ENCODE results near the gene PTPRJ.
A peak's percentile ranks its signal among the peaks of the same experiment; 100 is the strongest.

PTPRJ gene

GRCh38 chr11:47998345-47998732 lies 18.0 kb downstream of the PTPRJ start:
- DNase-seq, result no peak

GRCh38 chr11:47998733-47999359 lies 18.5 kb downstream of the PTPRJ start:
- DNase-seq, result peak; percentile 1

- peak; percentile 32 for DNase-seq
These were observed 20.1 kb downstream of the PTPRJ start for GRCh38 chr11:48000432-48000831.

GRCh38 chr11:48001438-48002021 lies 21.2 kb downstream of the PTPRJ start:
- peak; percentile 11 for DNase-seq

GRCh38 chr11:48002561-48002960 lies 22.2 kb downstream of the PTPRJ start:
- DNase-seq, result no peak

GRCh38 chr11:48003926-48004325 lies 23.6 kb downstream of the PTPRJ start:
- no peak for DNase-seq

GRCh38 chr11:48004456-48004855 lies 24.1 kb downstream of the PTPRJ start:
- peak; percentile 3 for DNase-seq

GRCh38 chr11:48005136-48005535 lies 24.8 kb downstream of the PTPRJ start:
- DNase-seq, result peak; percentile 3

- DNase-seq, result peak; percentile 76
These were observed 25.5 kb downstream of the PTPRJ start for GRCh38 chr11:48005831-48006270.

GRCh38 chr11:48006301-48006992 lies 26.1 kb downstream of the PTPRJ start:
- peak; percentile 93 for DNase-seq

GRCh38 chr11:48007677-48008076 lies 27.3 kb downstream of the PTPRJ start:
- peak; percentile 5 for DNase-seq

- DNase-seq, result peak; percentile 47
These were observed 28.6 kb downstream of the PTPRJ start for GRCh38 chr11:48008951-48009270.

- no peak for DNase-seq
These were observed 30.9 kb downstream of the PTPRJ start for GRCh38 chr11:48011102-48011797.

- DNase-seq, result no peak
These were observed 31.5 kb downstream of the PTPRJ start for GRCh38 chr11:48011798-48012391.

- DNase-seq, result peak; percentile 25
These were observed 33.0 kb downstream of the PTPRJ start for GRCh38 chr11:48013269-48013901.

- DNase-seq, result no peak
These were observed 34.6 kb downstream of the PTPRJ start for GRCh38 chr11:48014917-48015316.

GRCh38 chr11:48017105-48017830 lies 36.9 kb downstream of the PTPRJ start:
- no peak for DNase-seq

- DNase-seq, result no peak
These were observed 37.6 kb downstream of the PTPRJ start for GRCh38 chr11:48017831-48018527.

- no peak for DNase-seq
These were observed 38.3 kb downstream of the PTPRJ start for GRCh38 chr11:48018528-48019216.

GRCh38 chr11:48019217-48019584 lies 38.8 kb downstream of the PTPRJ start:
- peak; percentile 30 for DNase-seq

- DNase-seq, result peak; percentile 24
These were observed 39.2 kb downstream of the PTPRJ start for GRCh38 chr11:48019595-48019994.

Measured in hematopoietic multipotent progenitor cell treated with erythropoietin and hydrocortisone succinate and interleukin-3 and kit ligand, for 6 days (in vitro differentiated cells).